ENCODE measurements around the gene HERC2.

Gene HERC2

DNA sequence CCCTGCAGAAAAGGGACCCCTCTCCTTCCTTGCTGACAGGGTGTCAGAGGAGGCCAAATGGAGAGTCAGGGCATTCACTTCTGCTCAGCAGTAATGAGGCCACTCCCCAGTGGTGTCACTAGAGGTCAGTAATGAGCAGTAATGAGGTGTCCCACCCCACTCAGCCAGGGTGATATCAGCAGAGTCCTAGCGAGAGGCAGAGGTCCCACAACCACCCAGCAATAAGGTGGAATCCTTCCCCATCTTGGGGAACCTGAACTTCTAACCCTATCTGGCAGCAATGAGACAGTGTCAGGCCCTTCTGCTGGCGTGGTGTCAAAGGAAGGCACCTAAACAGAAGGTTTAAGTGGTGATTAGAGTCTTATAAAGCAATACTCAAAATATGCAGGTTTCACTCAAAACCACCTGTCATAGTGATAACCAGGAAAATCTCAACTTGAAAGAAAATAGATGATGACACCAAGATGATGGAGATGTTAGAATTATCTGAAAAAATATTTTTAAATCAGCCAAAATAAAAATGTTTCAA is 235.7 kb downstream of the HERC2 start:
- DNase-seq, result no peak

DNA sequence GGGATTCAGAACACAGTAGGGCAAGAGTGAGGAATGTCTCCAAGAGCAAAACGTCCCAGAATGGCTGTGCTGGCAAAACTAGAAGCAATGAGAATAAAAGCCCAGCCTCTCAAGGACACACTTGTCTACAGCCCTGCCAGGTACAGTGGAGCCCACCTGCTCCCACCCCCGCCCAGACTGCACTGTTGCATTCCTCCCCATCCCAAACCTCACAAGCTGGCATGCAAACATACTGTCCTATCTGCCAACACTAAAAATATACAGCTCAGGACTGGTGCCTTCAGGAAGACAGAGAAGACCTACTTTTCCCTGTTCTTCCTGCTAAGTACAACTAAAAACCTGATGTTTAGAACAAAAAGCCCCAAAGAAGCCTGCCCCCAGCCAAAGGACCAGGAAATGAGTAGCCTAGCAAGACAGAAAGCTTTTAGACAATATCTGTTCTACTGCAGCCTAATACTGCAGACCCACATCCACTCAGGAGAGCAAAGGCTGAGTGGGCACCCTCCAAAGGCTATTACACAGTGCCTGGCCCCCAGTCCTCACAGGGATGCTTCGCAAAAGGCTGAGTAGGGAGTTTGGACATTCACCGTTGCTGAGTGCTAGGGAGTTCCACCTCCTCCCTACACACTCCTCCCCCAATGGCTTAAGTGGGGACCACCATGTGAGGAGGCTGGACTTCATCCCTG is 236.3 kb downstream of the HERC2 start:
- no peak for DNase-seq

DNA sequence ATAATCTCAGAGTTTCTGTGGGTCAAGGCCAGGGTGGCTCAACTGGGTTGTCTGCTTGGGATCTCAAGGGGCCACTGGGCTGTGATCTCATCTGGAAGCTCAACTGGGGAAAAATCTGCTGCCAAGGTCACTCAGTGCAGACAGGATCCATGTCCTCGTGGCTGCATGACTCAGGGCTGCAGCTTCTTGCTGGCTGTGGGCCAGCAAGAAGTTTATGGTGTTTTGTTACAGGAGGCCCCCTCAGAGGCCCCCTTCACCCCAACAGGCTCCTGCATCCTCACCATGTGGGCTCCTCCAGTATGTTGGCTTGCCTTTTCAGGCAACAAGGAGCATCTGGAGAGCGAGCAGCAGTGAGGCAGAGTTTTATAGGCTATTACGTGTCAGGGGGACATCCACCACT is 237.4 kb downstream of the HERC2 start:
- no peak for DNase-seq

DNA sequence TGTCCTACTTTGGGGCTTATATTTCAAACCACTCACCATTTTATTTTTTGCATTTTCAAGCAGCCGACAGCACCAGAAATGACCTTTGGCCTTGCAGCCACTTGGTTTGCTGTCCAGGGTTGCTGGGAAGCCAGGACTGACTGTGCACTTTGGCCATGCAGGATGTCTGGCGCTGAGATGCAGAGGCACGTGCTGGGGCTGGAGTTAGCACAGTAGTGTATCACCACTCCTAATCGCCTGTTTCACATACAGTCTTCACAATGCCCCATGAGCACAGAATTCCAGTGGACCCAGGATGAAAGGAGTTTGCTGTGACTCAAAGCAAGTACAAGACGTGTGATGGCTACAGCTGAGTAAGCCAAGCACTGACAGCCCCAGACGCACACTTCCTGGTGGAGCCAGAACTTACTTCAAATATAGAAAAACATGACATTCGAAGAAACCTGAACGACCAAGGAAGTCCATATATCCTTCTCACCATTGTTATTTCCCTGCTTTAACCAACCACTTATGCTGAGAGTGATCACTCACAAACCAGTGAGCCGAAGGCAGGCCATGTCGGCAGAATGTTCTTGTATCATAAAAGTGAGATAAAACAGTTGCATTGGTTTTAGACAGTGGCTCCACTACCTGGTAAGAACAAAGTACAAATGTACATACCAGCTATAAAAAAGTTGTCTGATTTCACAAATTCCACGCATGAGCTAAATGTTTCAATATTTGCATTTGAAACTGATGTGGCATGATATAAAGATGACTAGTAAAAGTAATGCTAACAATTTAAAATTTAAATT is 238.9 kb downstream of the HERC2 start:
- no peak for DNase-seq

DNA sequence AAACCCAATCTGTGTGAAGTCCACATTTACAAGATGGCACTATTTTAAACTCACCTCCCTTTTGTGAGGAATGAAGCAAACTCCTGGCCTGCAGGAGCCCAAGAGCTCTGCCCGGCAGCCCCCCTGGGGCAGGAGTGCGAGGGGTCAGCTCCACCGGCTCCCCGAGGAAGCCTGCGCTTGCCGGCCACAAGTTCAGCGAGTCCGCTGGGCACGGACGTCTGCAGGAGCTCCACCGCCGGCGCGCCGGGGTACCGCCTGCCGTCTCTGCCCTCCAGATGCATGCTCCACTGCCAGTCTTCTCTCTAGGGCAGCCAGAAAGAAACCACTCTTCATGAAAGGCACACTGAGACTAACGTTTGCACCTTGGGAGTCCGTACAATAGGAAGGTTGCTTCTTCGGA is 240.4 kb downstream of the HERC2 start:
- DNase-seq, result no peak

DNA sequence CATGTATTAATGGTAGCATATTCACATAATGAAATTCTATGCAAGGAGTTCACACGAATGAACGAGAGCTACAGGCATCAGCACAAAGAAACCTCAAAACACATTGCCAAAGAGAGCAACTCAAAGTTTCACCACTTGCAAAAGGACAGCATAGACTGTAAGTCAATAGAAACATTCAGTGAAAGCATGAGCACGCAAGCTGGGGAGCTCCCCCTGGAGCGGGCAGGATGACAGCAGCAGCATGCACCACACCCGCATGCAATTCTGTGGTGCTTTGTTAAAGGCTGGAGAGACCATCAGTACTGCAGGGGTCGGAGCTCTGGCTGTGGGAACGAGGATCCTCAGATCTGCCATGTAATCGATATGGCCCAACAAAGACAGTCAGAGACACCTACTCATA is 241.6 kb downstream of the HERC2 start:
- no peak for DNase-seq

DNA sequence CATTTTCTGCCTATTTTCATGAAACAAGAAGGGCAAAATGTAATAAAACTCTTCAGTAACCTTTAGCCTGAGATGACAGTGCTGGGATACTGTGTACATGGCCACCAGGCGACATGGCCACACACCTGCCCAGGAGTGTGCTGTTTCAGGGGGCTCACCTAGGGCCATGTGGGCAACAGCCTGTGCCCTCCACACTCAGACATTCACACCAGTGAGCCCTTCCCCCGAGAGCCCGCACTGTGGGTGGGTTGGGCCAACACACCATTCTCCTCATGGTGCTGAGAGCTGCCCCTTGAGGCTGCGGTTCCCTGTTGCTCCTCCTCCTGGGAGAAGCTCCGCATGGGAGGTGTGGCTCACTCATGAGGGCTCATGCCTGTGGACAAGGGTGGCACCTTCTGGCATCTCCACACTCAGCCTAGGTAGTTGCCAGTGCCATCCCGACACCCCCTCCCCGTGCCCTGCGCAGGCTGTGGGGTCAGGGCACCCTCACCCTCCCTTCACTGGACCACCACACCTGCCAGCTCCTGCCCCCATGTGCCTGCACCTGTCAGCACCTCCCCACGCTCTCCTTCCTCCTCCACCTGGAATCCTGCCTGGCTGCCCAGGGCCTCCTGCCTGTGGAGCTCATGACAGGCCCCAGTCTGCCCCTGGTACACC is 242.5 kb downstream of the HERC2 start:
- no peak for DNase-seq

DNA sequence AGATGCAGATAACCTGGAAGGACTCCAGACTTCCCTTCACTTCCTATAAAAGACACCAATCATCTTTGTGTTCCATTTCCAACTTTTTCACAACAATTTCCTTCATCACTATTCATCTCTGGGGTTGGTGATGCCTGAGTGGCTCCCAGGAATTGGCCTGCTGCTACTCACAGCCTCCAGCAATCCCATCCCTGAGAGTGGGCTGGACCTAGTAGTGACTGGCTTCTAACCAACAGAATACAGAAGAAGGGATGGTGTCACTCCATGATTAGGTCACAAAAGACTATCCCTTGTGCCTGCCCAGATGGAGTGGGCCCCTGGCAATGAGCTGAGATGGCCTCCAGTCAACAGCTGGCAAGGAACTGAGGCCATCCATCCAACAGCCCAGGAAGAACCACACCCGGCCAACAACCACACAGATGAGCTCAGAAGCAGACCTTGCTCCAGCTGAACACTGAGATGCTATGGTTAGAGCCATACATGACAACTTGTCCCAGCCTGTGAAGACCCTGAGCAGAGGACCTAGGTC is 243.7 kb downstream of the HERC2 start:
- no peak for DNase-seq

DNA sequence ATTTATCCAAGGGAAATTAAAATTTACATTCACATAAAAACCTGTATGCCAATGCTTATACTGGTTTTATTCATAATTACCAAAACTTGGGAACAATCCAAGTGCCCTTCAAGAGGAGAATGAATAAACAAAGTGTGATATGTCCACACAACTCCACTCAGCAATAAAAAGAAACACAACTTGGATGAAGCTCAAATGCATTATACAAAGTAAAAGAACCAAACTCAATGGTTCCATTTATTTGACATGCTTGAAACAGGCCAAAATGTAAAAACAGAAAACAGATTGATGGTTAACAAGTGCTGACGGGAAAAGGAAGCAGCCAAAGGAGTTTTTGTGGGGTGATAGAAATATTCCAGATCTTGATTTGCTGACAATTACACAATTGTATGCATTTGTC is 246.4 kb downstream of the HERC2 start:
- DNase-seq, result no peak

DNA sequence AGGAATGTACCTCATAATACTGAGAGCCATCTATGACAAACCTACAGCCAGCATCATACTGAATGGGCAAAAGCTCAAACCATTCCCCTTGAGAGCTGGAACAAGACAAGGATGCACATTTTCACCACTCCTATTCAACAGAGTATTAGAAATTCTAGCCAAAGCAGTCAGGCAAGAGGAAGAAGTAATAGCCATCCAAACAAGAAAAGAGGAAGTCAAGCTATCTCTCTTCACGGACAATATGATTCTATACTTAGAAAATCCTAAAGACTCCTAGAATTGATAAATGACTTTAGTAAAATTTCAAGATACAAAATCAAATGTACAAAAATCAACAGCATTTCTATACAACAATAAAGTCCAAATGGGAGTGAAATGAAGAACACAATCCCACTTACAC is 253.0 kb downstream of the HERC2 start:
- no peak for DNase-seq

DNA sequence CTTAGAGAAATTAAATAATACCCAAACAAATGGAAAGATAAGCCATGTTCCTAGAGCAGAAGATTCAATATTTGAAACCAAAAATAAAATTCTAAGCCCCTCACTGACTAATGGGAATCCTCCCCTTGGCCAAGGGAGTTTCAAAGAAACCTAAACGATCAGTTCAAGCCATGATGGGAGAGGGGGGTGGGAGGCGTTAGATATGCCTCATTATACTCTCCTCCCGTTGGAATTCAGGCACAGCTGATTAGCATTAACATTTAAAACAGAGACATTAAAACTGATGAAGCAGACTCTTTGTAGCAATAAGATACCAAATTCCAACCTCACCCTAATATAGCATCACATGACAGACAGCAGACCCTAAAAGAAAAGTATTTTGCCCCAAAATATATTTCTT is 255.7 kb downstream of the HERC2 start:
- DNase-seq, result no peak

All from right forelimb (tissue), 1 donor.